MM.1S (cell line): ENCODE measurements around the gene BUD23.

Experiments
- DNase-seq: peaks from one replicate; pipeline ENCODE4 v3.0.0-alpha.2; 2015
- H2AFZ ChIP-seq: fragments of 300-600 bp; sonication (generic); 2 replicates; pipeline ENCODE4 v1.6.0; 2016; ENCODE audit warnings: antibody characterized with exemption, low read length
- H3F3A ChIP-seq: fragments of 300-600 bp; sonication (generic); 2 replicates; pipeline ENCODE4 v1.6.1; 2016; ENCODE audit warnings: mild to moderate bottlenecking, antibody characterized with exemption, low read length, moderate library complexity, mixed read lengths; ENCODE audit not compliant: insufficient read depth
- H3K27ac ChIP-seq: fragments of 300-600 bp; sonication (generic); 2 replicates; pipeline ENCODE4 v1.5.1; 2016; ENCODE audit warnings: mild to moderate bottlenecking, low read length
- H3K27me3 ChIP-seq: fragments of 300-600 bp; sonication (generic); replicated peaks from 2 replicates; pipeline ENCODE4 v1.6.0; 2016; ENCODE audit warnings: low read length; ENCODE audit not compliant: insufficient read depth
- H3K36me3 ChIP-seq: fragments of 300-600 bp; sonication (generic); replicated peaks from 2 replicates; pipeline ENCODE4 v1.6.1; 2016; ENCODE audit warnings: mild to moderate bottlenecking, low read length, mixed read lengths; ENCODE audit not compliant: insufficient read depth
- H3K4me1 ChIP-seq: fragments of 300-600 bp; sonication (generic); 2 replicates; pipeline ENCODE4 v1.6.1; 2016; ENCODE audit warnings: low read length, mixed read lengths
- H3K4me2 ChIP-seq: fragments of 300-600 bp; sonication (generic); 2 replicates; pipeline ENCODE4 v1.6.0; 2016; ENCODE audit warnings: low read depth, low read length
- H3K4me3 ChIP-seq: fragments of 300-600 bp; sonication (generic); 2 replicates; pipeline ENCODE4 v1.5.1; 2016; ENCODE audit warnings: low read length, mixed read lengths
- H3K79me2 ChIP-seq: fragments of 300-600 bp; sonication (generic); 2 replicates; pipeline ENCODE4 v1.6.1; 2016; ENCODE audit warnings: mixed run types, low read length, mixed read lengths
- H3K9ac ChIP-seq: fragments of 300-600 bp; sonication (generic); 2 replicates; pipeline ENCODE4 v1.6.1; 2016; ENCODE audit warnings: low read length, mixed read lengths
- H3K9me2 ChIP-seq: fragments of 300-600 bp; sonication (generic); replicated peaks from 2 replicates; pipeline ENCODE4 v1.6.1; 2016; ENCODE audit warnings: mild to moderate bottlenecking, low read length, mixed read lengths; ENCODE audit not compliant: insufficient read depth
- H3K9me3 ChIP-seq: fragments of 300-600 bp; sonication (generic); replicated peaks from 2 replicates; pipeline ENCODE4 v1.6.1; 2016; ENCODE audit warnings: mild to moderate bottlenecking, low read length, mixed read lengths; ENCODE audit not compliant: insufficient read depth
- H4K20me1 ChIP-seq: fragments of 300-600 bp; sonication (generic); 2 replicates; pipeline ENCODE4 v1.6.1; 2016; ENCODE audit warnings: mild to moderate bottlenecking, low read length, moderate library complexity, mixed read lengths; ENCODE audit not compliant: insufficient read depth
- EZH2 ChIP-seq: fragments of 300-600 bp; sonication (generic); optimal IDR thresholded peaks from 2 replicates; pipeline ENCODE3; 2017; ENCODE audit warnings: low read depth, mild to moderate bottlenecking, antibody characterized with exemption, low read length, mixed read lengths
- EZH2phosphoT487 ChIP-seq: fragments of 300-600 bp; sonication (generic); IDR thresholded peaks from 2 replicates; pipeline ENCODE4 v1.6.1; 2018; ENCODE audit warnings: antibody characterized with exemption, low read length
- TF ChIP-seq, protein P1 (sequence below): fragments of 300-600 bp; sonication (generic); IDR thresholded peaks from 2 replicates; pipeline ENCODE4 v1.5.1; 2016; ENCODE audit warnings: antibody characterized with exemption, low read length, mixed read lengths

BUD23 gene

DNA sequence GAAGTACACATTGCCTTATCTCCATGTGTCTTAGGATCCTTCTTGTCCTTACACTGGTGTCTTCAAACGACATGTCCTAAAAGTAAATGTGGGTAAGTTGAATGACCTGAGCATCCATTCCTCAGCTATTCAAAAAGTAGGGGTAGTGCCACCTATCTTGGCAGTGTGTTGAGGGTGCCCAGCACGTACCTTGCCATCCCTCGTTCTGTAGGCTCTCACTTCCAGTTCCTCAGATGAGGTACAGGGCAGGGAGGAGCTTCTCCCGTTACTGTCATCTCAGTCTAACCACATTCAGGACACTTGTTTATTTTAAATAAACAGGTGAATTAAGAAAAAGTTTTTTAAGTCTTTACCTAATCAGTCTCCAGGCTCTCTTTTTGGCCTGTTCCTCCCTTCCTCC is 13.0 kb downstream of the BUD23 start:
- no peak overlapping the region for H3K4me3 ChIP-seq
- DNase-seq, result no peak
- no peak overlapping the region for H3K9ac ChIP-seq
- no peaks in the 10 kb centered on the region for H3K4me1 ChIP-seq
- no peak overlapping the region for H2AFZ ChIP-seq
- no peaks in the 10 kb centered on the region for H3K9me3 ChIP-seq
- H3K9me2 ChIP-seq, result no peaks in the 10 kb centered on the region
- no peaks in the 10 kb centered on the region; the same call in 1 of the 2 replicates for H3F3A ChIP-seq
- no peak overlapping the region for H3K27ac ChIP-seq
- no peaks in the 10 kb centered on the region for H4K20me1 ChIP-seq
- H3K36me3 ChIP-seq, result no peaks in the 10 kb centered on the region; the same call in 1 of the 2 replicates
- H3K4me2 ChIP-seq, result no peak overlapping the region
- TF ChIP-seq EZH2, result no peak
- TF ChIP-seq, protein P1, sequence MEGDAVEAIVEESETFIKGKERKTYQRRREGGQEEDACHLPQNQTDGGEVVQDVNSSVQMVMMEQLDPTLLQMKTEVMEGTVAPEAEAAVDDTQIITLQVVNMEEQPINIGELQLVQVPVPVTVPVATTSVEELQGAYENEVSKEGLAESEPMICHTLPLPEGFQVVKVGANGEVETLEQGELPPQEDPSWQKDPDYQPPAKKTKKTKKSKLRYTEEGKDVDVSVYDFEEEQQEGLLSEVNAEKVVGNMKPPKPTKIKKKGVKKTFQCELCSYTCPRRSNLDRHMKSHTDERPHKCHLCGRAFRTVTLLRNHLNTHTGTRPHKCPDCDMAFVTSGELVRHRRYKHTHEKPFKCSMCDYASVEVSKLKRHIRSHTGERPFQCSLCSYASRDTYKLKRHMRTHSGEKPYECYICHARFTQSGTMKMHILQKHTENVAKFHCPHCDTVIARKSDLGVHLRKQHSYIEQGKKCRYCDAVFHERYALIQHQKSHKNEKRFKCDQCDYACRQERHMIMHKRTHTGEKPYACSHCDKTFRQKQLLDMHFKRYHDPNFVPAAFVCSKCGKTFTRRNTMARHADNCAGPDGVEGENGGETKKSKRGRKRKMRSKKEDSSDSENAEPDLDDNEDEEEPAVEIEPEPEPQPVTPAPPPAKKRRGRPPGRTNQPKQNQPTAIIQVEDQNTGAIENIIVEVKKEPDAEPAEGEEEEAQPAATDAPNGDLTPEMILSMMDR, result no peak
- no peak for TF ChIP-seq EZH2phosphoT487
- no peaks in the 10 kb centered on the region for H3K27me3 ChIP-seq
- no peaks in the 10 kb centered on the region for H3K79me2 ChIP-seq

DNA sequence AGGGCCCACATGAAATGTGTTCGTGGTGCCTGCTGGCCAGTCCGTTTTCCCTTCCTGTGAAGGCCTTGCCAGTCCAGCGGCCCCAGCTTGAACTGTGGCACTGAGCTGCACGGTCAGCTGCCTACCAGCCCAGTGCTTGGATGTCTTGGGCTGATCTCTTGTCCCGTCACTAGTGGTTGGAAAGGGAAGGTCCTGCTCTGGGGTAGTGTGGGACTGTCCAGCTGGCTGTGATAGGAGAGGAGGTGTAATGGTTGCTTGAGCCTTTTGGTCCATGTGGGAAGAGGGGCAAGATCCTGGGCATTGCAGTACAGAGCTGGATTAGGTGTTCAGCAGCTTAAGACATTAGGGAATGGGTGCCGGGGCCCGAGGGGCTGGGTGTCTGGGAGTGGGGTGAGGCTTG is 15.0 kb downstream of the BUD23 start:
- H3K4me2 ChIP-seq, result no peak overlapping the region
- no peaks in the 10 kb centered on the region for H3K79me2 ChIP-seq
- H2AFZ ChIP-seq, result no peak overlapping the region
- H3K36me3 ChIP-seq, result no peaks in the 10 kb centered on the region; the same call in 1 of the 2 replicates
- H3K4me3 ChIP-seq, result no peak overlapping the region
- TF ChIP-seq EZH2 (no peak), EZH2phosphoT487 (no peak)
- TF ChIP-seq, protein P1, result no peak
- no peaks in the 10 kb centered on the region for H3K4me1 ChIP-seq
- no peak overlapping the region for H3K9ac ChIP-seq
- H3K27ac ChIP-seq, result no peak overlapping the region
- H3K9me2 ChIP-seq, result no peaks in the 10 kb centered on the region
- no peaks in the 10 kb centered on the region; the same call in 1 of the 2 replicates for H3F3A ChIP-seq
- H4K20me1 ChIP-seq, result no peaks in the 10 kb centered on the region; the same call in 1 of the 2 replicates
- H3K27me3 ChIP-seq, result no peaks in the 10 kb centered on the region
- H3K9me3 ChIP-seq, result no peaks in the 10 kb centered on the region
- no peak for DNase-seq

DNA sequence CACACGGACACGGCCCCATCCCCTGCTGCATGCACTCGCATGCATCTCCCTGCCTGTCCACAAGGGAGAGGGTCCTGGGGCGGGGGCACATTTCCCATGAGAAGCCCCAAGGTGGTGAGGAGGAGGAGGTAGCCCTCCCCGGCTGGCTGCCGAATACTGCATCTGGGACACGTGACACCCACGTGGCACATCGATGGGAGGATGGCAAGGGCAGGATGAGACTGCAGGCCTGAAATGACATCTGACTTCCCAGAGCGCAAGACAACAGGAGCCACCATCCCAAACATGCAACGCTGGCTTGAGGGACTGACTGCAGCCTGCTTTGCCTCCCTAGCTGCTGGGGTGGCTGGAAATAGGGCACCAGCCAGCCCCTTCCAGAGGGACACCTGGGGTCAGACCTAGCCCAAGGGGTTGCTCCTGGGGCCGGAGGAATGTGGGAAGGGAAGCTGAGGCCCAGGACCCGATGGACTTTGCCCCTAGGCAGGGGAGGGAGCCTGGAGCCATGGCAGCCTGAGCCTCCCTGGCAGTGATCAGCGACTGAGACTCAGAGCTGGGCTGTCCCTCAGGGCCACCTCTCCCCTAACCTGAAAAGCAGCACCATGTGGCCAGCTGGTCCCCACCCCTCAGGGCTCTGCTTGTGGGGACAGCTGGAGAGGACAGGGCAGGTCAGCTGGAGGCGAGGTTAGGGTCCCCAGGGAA is 16.1 kb downstream of the BUD23 start:
- Histone ChIP-seq H3K27me3 (no peaks in the 10 kb centered on the region), H3K79me2 (no peaks in the 10 kb centered on the region), H3K4me2 (no peak overlapping the region), H3K4me1 (no peaks in the 10 kb centered on the region), H3K36me3 (no peaks in the 10 kb centered on the region; the same call in 1 of the 2 replicates), H3K9ac (no peak overlapping the region), H3F3A (no peaks in the 10 kb centered on the region; the same call in 1 of the 2 replicates), H3K9me3 (no peaks in the 10 kb centered on the region), H4K20me1 (no peaks in the 10 kb centered on the region; the same call in 1 of the 2 replicates), H2AFZ (no peak overlapping the region), H3K4me3 (no peak overlapping the region), H3K27ac (no peak overlapping the region), H3K9me2 (no peaks in the 10 kb centered on the region)
- TF ChIP-seq, protein P1, result no peak
- TF ChIP-seq EZH2, result no peak
- no peak for TF ChIP-seq EZH2phosphoT487
- DNase-seq, result no peak
